HG03097 (cell line): ENCODE results near the gene SLC44A4.
"Not testable (repeated sequence)": the region's sequence is repeated elsewhere in the genome, so short reads cannot be mapped to it uniquely, and the experiment has no call there.

Source experiments
- ATAC-seq: cut with Tn5 transposase; IDR thresholded peaks from one replicate; pipeline ENCODE4 v1.9.1; 2021; ENCODE audit not compliant: unreplicated experiment, low FRiP score

Gene SLC44A4

DNA sequence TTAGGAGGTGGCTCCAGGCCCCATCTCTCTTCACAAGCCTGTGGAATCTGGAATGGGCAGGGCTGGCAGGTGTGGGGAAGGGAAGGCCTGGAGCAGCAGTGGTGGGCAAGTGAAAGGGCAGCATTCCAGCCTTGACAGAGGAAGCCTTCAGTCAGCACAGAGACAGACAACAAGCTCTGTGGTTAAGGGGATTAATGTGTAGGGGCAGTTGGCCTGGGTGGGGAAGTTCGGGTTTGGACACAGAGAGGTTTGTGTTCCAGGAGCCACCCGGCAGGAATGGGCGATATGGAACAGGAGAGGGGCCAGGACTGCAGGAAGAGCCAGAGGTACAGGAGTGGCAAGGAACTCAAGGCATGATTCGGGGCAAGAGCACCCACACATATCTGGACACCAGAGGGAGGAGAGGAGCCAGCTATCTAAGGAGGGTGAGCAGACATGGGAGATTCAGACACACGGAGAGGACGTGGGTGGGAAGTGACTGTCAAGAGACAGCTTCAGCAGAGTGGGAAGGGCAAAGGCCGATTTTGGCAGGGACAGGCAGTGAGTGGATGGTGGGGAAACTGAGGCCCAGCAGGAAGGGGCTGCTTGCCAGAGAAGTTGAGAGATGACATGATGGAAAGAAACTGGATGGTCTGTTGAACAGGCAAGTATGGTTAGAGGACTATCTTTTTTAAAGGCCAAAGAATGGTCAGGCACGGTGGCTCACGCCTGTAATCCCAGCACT lies 2.5 kb upstream of the SLC44A4 start:
- no peak for ATAC-seq

- no peak for ATAC-seq
Measured at GRCh38 chr6:31880616-31881015, 1.8 kb upstream of the SLC44A4 start.

GRCh38 chr6:31879901-31880300 lies 1.1 kb upstream of the SLC44A4 start:
- ATAC-seq, result no peak

- no peak for ATAC-seq
Measured at GRCh38 chr6:31879143-31879542, 346 bp upstream of the SLC44A4 start.

- no peak for ATAC-seq
Measured at GRCh38 chr6:31878222-31878621, 575 bp downstream of the SLC44A4 start.

GRCh38 chr6:31877651-31878161 lies 1.1 kb downstream of the SLC44A4 start:
- ATAC-seq, result no peak

DNA sequence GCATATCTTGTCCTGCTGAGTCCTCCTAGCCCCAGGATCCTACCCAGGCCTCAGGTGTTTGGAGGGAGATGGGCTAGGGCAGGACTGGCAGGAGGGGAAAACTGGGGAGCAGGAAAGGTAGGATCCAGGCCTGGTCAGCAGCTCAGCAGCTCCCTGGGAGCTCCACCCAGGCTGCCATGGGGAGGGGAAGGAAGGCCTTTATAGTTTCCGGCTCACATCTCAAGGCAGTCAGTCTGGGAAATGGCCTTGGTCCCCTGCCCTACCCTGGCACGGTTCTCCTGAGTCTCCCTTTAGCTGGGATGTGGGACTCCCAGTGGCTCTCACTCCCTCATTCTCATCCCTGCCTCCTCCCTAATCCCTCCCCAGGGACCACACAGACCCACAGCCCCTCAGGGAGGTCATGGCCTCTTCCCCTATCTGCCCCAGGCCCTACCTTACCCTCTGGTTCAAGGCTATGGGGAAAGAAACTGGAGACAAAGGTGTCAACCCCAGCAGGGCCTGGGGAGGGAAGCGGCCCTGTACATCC lies 1.6 kb downstream of the SLC44A4 start:
- ATAC-seq, result no peak

GRCh38 chr6:31876357-31876756 lies 2.4 kb downstream of the SLC44A4 start:
- ATAC-seq, result no peak

DNA sequence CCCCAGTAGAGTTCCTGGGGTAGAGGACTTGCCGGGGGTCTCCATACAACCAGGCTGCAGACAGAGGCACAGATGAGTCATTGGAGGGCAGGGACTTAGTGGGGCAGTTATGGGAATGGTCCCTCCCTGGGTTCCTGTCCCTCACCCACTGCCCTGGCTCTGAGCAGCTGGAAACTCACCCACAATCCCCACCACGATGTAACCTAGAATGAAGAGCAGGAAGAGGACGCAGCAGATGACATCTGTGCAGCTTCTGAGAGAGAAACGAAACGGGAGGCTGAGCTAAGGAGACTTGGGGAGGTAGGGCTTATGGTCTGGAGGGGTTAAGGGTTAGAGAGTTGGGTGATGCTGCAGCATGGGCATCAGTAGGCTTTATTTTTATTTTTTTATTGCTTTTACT lies 2.9 kb downstream of the SLC44A4 start:
- no peak for ATAC-seq

GRCh38 chr6:31874836-31875572 lies 3.8 kb downstream of the SLC44A4 start:
- no peak for ATAC-seq

- no peak for ATAC-seq
Measured at GRCh38 chr6:31874084-31874670, 4.6 kb downstream of the SLC44A4 start.

- no peak for ATAC-seq
Measured at GRCh38 chr6:31871046-31871659, 7.6 kb downstream of the SLC44A4 start.

GRCh38 chr6:31870385-31870921 lies 8.3 kb downstream of the SLC44A4 start:
- no peak for ATAC-seq

- ATAC-seq, result no peak
Measured at GRCh38 chr6:31869343-31869742, 9.5 kb downstream of the SLC44A4 start.

DNA sequence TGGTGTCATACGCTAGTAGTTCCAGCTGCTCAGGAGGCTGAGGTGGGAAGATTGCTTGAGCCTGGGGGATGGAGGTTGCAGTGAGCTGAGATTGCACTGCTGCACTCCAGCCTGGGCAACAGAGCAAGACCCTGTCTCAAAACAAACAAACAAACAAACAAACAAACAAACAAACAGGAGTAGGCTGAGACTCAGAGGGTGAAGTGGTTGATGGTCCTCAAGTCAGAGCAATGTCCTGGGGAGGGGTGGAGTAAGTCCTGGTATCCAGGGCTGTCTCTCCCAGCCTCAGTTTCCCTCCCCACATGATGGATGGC lies 10.2 kb downstream of the SLC44A4 start:
- not testable (repeated sequence) for ATAC-seq

- no peak for ATAC-seq
Measured at GRCh38 chr6:31865205-31866118, 13.3 kb downstream of the SLC44A4 start.

GRCh38 chr6:31864818-31865204 lies 14.0 kb downstream of the SLC44A4 start:
- ATAC-seq, result no peak

- ATAC-seq, result not testable (repeated sequence)
Measured at GRCh38 chr6:31864123-31864562, 14.7 kb downstream of the SLC44A4 start.

GRCh38 chr6:31862344-31863235 lies 16.2 kb downstream of the SLC44A4 start, which contains the start of gene NEU1:
TSS of gene NEU1 (minus strand) at chr6:31862821. CDS start at chr6:31862776, 45 bp downstream.
- ATAC-seq, result peak; percentile 87
